Measurements from ENCODE around the gene PRRC1. TPM values are rescaled to one million over a fixed set of nuclear protein-coding genes. Genes with fewer than 3 reads are reported as not detected.
A peak's percentile ranks its signal among the peaks of the same experiment; 100 is the strongest.

The PRRC1 gene
- polyA plus RNA-seq, 6 donors from 2014 or later, result 25.5 to 36.4 (median 30.7) TPM

- Mint-ChIP-seq H3K9me3 (no peaks in the 10 kb centered on the region), H3K4me3 (no peak overlapping the region), H3K27me3 (peaks cover 0 to 10% (median 4%) of the 10 kb centered on the region in 3 donors), H3K27ac (no peak overlapping the region), H3K4me1 (no peaks in the 10 kb centered on the region), H3K36me3 (no peaks in the 10 kb centered on the region)
- no peak for DNase-seq
- no peak for ATAC-seq (ENCODE audit: low read depth in 2 of 2)
These were observed 72.8 kb downstream of the PRRC1 start for GRCh38 chr5:127590156-127590722.

DNA sequence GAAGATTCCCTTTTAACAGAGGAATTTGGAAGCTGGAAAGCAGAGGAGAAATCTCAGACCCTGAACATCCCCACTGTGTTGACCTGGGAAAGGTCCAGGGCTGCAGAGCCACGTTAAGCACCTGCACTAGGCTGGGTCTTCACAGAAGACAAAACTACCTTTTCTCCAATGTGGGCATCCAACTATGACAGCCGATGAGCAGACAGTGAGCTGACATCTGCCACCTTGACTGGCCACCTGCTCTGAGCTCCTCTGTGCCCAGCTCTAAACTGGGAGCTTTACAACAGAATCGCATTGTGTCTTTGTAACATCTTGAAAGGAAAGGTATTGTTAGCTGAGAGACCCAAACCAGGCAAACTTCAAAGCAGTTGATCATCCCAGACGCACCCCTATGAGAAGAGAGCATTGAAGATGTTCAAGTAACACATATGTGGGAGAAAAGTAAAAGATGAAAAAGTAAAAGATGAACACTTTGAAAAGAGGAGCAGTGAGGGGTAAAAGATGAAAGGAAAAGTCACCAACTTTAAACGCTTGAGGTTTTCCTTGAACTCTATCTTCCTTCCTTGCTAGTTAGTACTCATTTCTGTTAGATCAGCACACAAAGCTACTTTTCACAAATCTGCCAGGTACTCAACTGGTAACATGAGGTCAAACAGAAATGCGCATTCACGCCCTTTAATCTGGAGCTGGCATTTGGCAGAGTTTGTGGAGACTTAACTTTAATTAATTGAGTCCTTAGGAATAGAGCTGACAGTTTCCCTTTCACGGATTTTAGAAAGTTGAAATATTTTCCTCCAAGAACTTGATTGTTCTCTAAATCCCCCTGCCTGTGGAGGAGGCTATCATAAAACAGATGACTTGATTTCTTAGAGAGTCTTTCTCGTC, 78.3 kb downstream of the PRRC1 start:
- Mint-ChIP-seq H3K4me3 (no peak overlapping the region), H3K9me3 (no peaks in the 10 kb centered on the region), H3K4me1 (no peaks in the 10 kb centered on the region), H3K27me3 (no peaks in the 10 kb centered on the region), H3K36me3 (no peaks in the 10 kb centered on the region), H3K27ac (no peak overlapping the region)
- ATAC-seq (ENCODE audit: low read depth in 2 of 2) (no peak), DNase-seq (no peak)

- no peaks in the 10 kb centered on the region for H3K36me3 Mint-ChIP-seq
- no peaks in the 10 kb centered on the region for H3K27me3 Mint-ChIP-seq
- no peaks in the 10 kb centered on the region for H3K9me3 Mint-ChIP-seq
- no peak for DNase-seq
- H3K4me3 Mint-ChIP-seq, result no peak overlapping the region
- peak overlapping the region in 1 of 6 donors; percentile 21 for H3K27ac Mint-ChIP-seq
- H3K4me1 Mint-ChIP-seq, result no peaks in the 10 kb centered on the region
- no peak for ATAC-seq (ENCODE audit: low read depth in 2 of 2)
These were observed 79.1 kb downstream of the PRRC1 start for GRCh38 chr5:127596501-127596900.

GRCh38 chr5:127599320-127599719, 81.9 kb downstream of the PRRC1 start:
- Mint-ChIP-seq H3K27ac (no peak overlapping the region), H3K4me3 (no peak overlapping the region), H3K36me3 (no peaks in the 10 kb centered on the region), H3K9me3 (no peaks in the 10 kb centered on the region), H3K4me1 (peaks cover 0 to 3% (median 0%) of the 10 kb centered on the region in 3 donors), H3K27me3 (peaks cover 0 to 14% (median 0%) of the 10 kb centered on the region in 3 donors)
- ATAC-seq (ENCODE audit: low read depth in 2 of 2) (no peak), DNase-seq (no peak)

DNA sequence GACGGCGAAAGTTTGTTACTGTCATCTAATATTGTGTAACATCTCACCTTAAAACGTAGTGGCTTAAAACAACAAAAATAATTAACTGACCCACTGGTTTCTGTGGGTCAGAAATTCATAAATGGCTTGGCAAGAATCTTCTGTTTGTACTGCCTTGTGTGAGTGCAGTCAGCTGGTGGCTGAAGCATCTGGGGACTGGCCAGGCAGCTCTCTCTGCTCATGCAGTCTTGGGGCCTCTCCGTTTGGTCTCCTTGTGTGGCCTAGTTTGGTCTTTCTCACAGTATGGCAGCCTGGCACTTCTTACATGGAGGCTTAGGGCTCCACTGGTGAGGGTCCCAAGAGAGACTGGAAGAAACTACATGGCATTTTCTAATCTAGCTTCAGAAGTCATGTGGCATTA, 82.4 kb downstream of the PRRC1 start:
- H3K9me3 Mint-ChIP-seq, result no peaks in the 10 kb centered on the region
- no peak overlapping the region for H3K27ac Mint-ChIP-seq
- peaks cover 0 to 3% (median 0%) of the 10 kb centered on the region in 3 donors for H3K4me1 Mint-ChIP-seq
- no peaks in the 10 kb centered on the region for H3K36me3 Mint-ChIP-seq
- no peak for ATAC-seq (ENCODE audit: low read depth in 2 of 2)
- no peak for DNase-seq
- peaks cover 0 to 15% (median 0%) of the 10 kb centered on the region in 3 donors for H3K27me3 Mint-ChIP-seq
- H3K4me3 Mint-ChIP-seq, result peak overlapping the region in 1 of 8 donors; percentile 22

DNA sequence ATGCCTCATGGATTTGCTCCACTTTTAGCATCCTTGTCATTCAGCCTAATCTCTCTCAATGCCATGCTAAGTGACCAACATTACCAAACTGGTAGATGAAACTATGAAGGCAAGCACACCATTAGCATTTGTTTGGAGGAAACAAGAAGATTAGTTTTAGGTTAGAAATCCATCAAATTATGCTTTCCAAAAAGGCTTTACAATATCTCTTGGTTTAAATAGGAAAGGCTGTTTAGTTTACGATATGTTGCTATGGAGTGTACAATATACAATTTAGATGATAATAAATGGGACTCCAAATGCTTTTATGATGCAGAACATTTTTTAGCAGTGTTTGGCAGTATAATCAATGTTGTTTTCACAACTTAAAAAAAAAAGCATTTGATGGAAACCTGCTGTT, 83.7 kb downstream of the PRRC1 start:
- no peak overlapping the region for H3K4me3 Mint-ChIP-seq

DNA sequence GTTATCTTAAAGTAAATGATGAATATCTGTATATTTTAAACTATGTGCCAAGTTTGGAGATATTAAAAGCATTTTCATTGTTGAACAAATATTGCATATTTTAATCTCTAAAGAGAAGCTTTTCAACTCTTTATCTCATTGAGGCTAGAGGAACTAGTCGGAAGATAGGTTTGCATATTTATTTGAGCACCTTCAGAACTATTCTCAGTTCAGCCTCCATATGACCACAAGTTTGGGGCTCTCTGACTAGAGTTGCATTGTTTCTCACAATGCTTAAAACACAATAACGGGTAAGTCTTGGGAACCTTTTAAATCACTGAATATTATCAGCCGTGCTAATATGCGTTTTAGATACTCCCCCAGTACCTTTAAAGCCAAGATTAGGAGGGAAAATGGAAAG, 84.2 kb downstream of the PRRC1 start:
- ATAC-seq (ENCODE audit: low read depth in 2 of 2) (no peak), DNase-seq (no peak)
- Mint-ChIP-seq H3K4me3 (no peak overlapping the region), H3K27ac (no peak overlapping the region), H3K4me1 (peaks cover 0 to 3% (median 0%) of the 10 kb centered on the region in 3 donors), H3K27me3 (peaks cover 0 to 21% (median 0%) of the 10 kb centered on the region in 3 donors), H3K9me3 (no peaks in the 10 kb centered on the region), H3K36me3 (no peaks in the 10 kb centered on the region)

More for the DNA sequence above, 83.7 kb downstream of the PRRC1 start:
- Mint-ChIP-seq H3K36me3 (no peaks in the 10 kb centered on the region), H3K4me1 (peaks cover 0 to 3% (median 0%) of the 10 kb centered on the region in 3 donors), H3K27me3 (peaks cover 0 to 21% (median 0%) of the 10 kb centered on the region in 3 donors), H3K27ac (no peak overlapping the region), H3K9me3 (no peaks in the 10 kb centered on the region)
- DNase-seq (no peak), ATAC-seq (ENCODE audit: low read depth in 2 of 2) (no peak)

- Mint-ChIP-seq H3K4me3 (no peak overlapping the region), H3K36me3 (no peaks in the 10 kb centered on the region), H3K4me1 (peaks cover 0 to 3% (median 0%) of the 10 kb centered on the region in 3 donors), H3K27ac (no peak overlapping the region), H3K27me3 (peaks cover 0 to 21% (median 0%) of the 10 kb centered on the region in 3 donors), H3K9me3 (no peaks in the 10 kb centered on the region)
- ATAC-seq (ENCODE audit: low read depth in 2 of 2), result no peak
- no peak for DNase-seq
These were observed 85.0 kb downstream of the PRRC1 start for GRCh38 chr5:127602481-127602880.

DNA sequence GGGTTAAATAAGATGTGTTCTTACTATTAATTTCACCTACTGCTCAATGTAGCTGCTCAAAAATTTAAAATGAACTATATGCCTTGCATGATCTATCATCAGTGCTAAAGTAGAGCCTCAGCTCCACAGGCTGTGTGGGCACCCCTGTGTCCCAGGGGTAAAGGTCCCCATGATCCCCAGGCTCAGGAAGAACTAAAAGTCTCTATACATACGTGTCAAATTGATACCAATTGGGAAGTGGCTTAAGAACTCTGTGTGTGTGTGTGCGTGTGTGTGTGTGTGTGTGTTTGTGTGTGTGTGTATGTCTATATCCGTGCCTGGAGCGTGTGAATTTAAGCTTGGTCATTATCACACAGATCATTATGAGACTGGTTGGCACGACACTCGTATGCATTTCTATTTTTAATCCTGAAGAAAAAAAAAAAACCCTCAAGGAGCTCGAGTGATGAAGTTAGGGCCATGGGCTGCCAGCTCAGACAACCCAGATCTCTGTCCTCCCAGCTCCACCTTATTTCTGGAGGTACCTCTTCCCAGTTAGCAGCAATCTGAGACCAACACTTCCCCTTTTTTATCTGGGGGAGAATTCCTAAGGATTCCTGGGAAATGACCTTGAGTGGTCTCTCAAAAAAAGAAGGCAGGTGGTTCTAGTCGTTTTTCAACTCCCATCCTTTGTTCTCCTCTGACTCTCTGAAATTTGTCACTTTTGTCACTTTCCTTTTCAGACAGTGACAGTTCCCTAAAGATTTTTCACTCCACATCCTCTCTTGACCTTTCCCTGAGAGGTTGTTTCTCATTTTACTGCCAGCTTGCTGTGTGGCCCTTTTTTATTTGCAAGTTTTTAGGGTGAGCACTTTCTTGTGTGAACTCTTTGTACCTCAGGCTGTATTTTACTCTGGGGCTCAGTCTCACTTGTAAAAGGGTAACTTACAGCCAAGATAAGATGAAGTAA, 85.7 kb downstream of the PRRC1 start:
- DNase-seq, result no peak

More for the DNA sequence above, 85.7 kb downstream of the PRRC1 start:
- no peak for ATAC-seq (ENCODE audit: low read depth in 2 of 2)
- Mint-ChIP-seq H3K4me1 (peaks cover 0 to 3% (median 0%) of the 10 kb centered on the region in 3 donors), H3K27ac (no peak overlapping the region), H3K9me3 (no peaks in the 10 kb centered on the region), H3K4me3 (no peak overlapping the region), H3K36me3 (no peaks in the 10 kb centered on the region), H3K27me3 (peaks cover 0 to 21% (median 0%) of the 10 kb centered on the region in 3 donors)

Other genes with a start within 250 kb of the PRRC1 start
- under 1 TPM in 1 of 6 donors, not detected in 5; 0.03 TPM for gene MEGF10, start 226.8 kb upstream of the PRRC1 start, polyA plus RNA-seq (ENCODE audit: low read depth in 6 of 6)
- not detected for gene CTXN3, start 131.4 kb downstream of the PRRC1 start, polyA plus RNA-seq (ENCODE audit: low read depth in 6 of 6)
- gene CCDC192, start 185.8 kb downstream of the PRRC1 start, polyA plus RNA-seq (ENCODE audit: low read depth in 6 of 6), result not detected

Measured in naive B cell (primary cell).